Astrocyte of the spinal cord (primary cell): ENCODE measurements around the gene HSPG2.

Source experiments
- DNase-seq: peaks from one replicate; pipeline ENCODE4 v3.0.0; 2011; ENCODE audit warnings: low read depth, low spot score
- H3K4me3 ChIP-seq: 2 replicates; pipeline ENCODE4 v1.5.1; 2011; ENCODE audit warnings: low read depth, mild to moderate bottlenecking, low read length, moderate library complexity
- in situ Hi-C: cut with HindIII; loops from 2 replicates; pipeline ENCODE4 v1.10.0; 2017; ENCODE audit warnings: low sequenced_read_pairs
- TF ChIP-seq, protein P1 (sequence below): IDR thresholded peaks from 2 replicates; pipeline ENCODE4 v1.5.1; 2012; ENCODE audit warnings: low read depth, mild to moderate bottlenecking, low read length, inconsistent platforms

HSPG2 gene

DNA sequence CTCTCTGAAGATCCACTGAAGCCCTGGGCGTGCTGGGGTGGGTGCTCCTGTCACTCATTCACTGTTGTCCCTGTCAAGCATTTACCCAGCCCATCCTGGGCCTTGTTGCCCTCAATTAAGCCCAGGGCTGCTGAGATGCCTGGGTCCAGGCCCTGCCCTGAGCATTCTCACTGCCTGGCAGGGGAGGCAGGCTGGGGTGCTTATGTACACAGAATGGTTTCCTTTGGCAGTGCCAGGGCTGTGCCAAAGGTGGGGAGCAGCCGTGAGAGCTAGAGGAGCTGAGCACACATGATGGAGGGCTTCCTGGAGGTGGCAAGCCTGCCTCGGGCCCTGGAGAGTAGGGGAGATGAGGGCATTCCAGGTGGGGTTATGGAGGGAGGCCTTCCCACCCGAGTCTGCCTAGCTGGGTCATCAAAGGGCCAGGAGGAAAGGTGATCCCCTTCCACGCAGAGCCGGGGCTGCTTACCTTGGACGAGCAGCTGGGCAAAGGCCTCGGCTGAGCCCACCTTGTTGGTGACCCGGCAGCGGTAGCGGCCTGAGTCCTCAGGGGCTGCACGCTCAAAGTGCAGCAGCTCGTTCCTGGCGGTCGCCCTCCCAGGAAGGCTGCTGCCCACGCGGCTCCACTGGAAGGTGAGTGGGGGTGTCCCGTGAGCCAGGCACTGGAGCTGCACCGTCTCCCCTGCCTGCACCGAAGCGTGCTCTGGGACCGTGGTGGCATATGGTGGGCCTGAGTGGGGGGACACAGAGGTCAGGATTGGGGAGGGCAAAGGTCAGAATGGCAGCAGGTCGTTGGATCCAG is 98.6 kb downstream of the HSPG2 start:
- in situ Hi-C loops: no loop called here
- TF ChIP-seq, protein P1, sequence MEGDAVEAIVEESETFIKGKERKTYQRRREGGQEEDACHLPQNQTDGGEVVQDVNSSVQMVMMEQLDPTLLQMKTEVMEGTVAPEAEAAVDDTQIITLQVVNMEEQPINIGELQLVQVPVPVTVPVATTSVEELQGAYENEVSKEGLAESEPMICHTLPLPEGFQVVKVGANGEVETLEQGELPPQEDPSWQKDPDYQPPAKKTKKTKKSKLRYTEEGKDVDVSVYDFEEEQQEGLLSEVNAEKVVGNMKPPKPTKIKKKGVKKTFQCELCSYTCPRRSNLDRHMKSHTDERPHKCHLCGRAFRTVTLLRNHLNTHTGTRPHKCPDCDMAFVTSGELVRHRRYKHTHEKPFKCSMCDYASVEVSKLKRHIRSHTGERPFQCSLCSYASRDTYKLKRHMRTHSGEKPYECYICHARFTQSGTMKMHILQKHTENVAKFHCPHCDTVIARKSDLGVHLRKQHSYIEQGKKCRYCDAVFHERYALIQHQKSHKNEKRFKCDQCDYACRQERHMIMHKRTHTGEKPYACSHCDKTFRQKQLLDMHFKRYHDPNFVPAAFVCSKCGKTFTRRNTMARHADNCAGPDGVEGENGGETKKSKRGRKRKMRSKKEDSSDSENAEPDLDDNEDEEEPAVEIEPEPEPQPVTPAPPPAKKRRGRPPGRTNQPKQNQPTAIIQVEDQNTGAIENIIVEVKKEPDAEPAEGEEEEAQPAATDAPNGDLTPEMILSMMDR: no peak
- H3K4me3 ChIP-seq: no peak overlapping the region
- no peak for DNase-seq

DNA sequence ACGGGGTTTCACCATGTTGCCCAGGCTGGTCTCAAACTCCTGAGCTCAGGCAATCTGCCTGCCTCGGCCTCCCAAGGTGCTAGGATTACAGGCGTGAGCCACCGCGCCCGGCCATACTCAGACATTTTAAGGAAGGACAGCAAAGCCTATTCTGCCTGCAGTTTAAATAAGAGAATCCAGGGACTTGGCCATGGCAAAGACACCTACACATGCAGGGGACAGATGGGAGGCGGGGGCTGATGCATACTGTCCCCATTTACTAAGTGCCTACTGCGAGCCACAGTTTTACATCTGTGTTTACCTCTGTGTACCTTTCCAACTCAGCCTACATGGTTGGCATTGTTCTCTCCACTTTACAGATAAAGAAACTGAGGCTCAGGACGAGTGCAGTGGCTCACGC is 99.6 kb downstream of the HSPG2 start:
- TF ChIP-seq, protein P1: no peak
- in situ Hi-C loops: no loop called here
- no peak overlapping the region for H3K4me3 ChIP-seq
- no peak for DNase-seq

DNA sequence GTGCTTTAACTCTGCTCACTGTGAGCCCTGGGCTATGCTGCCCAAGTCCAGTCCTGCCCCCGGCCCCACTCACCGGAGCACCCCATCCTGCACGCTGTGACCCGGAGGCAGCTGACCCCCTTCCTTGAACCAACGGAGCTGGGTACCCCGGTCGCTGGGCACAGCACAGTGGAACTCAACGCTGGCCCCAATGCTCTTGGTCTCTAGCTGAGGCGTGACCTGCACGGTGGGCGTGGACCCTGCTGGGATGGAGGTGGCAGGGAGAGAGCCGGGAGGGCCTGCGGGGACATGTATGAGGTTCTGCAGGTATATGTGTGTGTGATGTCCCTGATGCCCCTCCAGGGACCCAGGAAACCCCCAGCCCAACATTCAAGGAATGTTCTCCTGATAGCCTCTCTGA is 100.4 kb downstream of the HSPG2 start:
- in situ Hi-C loops: no loop called here
- H3K4me3 ChIP-seq: no peak overlapping the region
- DNase-seq: no peak
- TF ChIP-seq, protein P1: no peak

DNA sequence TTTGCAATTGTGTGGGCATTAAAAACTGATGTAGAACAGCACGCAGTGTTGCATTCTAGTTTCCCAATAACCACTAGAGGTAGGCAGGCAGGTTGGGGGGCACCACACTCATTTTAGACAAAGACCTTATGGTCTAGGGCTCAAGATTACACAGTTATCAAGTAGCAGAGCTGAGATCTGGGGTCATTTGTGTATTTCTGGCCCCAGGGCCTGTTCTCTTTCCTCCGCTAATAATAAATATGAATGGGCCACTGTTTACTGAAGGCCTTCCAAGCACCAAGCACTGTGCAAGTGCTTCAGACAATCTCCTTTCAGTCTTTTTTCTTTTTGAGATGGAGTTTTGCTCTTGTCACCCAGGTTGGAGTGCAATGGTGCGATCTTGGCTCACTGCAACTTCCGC is 101.1 kb downstream of the HSPG2 start:
- in situ Hi-C loops: no loop called here
- DNase-seq: no peak
- TF ChIP-seq, protein P1: no peak
- H3K4me3 ChIP-seq: no peak overlapping the region

DNA sequence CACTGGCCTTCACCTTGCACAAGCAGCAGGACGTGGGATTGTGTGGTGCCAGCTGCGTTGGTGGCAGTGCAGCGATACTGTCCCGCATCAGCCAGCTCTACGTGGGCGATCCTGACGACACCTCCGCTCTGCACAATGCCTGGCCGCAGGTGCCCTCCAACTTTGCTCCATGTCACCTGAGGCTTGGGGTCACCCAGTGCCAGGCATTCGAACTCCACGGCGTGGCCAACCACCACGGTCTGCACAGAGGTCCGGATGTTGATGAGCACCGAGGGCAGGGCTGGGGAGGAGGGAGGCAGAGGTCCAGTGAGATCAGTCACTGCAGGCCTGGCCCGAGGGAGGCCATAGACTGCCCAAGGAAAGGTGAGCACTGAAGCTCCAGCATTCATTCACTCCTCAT is 102.4 kb downstream of the HSPG2 start:
- H3K4me3 ChIP-seq: no peak overlapping the region
- in situ Hi-C loops: no loop called here
- TF ChIP-seq, protein P1: no peak
- no peak for DNase-seq

DNA sequence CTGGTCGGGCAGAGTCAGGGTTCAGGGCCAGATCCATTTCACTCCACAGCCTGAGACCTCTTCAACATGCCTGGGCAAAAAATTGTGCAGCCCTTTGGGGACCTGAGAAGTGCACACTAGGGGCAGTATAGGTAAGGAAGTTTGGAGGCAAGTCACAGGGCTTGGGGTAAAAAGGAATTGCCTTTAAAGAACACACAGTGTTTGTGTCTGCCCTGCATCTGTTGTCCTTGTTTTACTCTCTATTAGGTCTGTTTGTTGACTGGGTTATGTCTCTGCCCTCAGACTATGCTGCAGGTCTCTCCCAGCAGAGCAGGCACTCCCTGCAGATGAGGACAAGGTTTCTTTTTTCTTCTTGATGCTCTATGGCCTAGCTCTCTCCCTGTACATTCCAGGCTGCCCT is 103.0 kb downstream of the HSPG2 start:
- TF ChIP-seq, protein P1: no peak
- DNase-seq: no peak
- in situ Hi-C loops: no loop called here
- no peak overlapping the region for H3K4me3 ChIP-seq
